Activated CD8-positive, alpha-beta T cell treated with anti-CD3 and anti-CD28 coated beads for 36 hours (primary cell): ENCODE measurements around the gene KCNA10. TPM values are rescaled to one million over a fixed set of nuclear protein-coding genes. Genes with fewer than 3 reads are reported as not detected.
A peak's percentile ranks its signal among the peaks of the same experiment; 100 is the strongest.

Experiments used
- ATAC-seq: fragments of 200-7000 bp; cut with Tn5 transposase; one replicate; pipeline ENCODE4 v1.10.0; 2021; ENCODE audit warnings: mild to moderate bottlenecking, moderate library complexity
- CTCF ChIA-PET: fragments of 350-600 bp; sonication (Branson Sonifier 250); formaldehyde crosslinking; loops from one replicate; lab custom pipeline; 2021; ENCODE audit warnings: antibody characterized with exemption; lab: Charles Lee
- POLR2A ChIA-PET: fragments of 350-600 bp; sonication (Branson Sonifier 250); formaldehyde crosslinking; loops from one replicate; lab custom pipeline; 2021; ENCODE audit warnings: antibody characterized with exemption; lab: Charles Lee
- DNase-seq: peaks from one replicate; pipeline ENCODE4 v3.0.0-alpha.2; 2020
- H3K27ac Mint-ChIP-seq: one replicate; pipeline ENCODE4 v1.8.0; 2021; ENCODE audit warnings: mild to moderate bottlenecking, mixed read lengths
- H3K27me3 Mint-ChIP-seq: one replicate; pipeline ENCODE4 v1.8.0; 2021; ENCODE audit warnings: mixed read lengths
- H3K36me3 Mint-ChIP-seq: one replicate; pipeline ENCODE4 v1.8.0; 2021; ENCODE audit warnings: low read depth, mixed read lengths
- H3K4me1 Mint-ChIP-seq: one replicate; pipeline ENCODE4 v1.8.0; 2021; ENCODE audit warnings: low read depth, mixed read lengths
- H3K4me3 Mint-ChIP-seq: one replicate; pipeline ENCODE4 v1.8.0; 2021; ENCODE audit warnings: mild to moderate bottlenecking, moderate library complexity, mixed read lengths
- H3K9me3 Mint-ChIP-seq: one replicate; pipeline ENCODE4 v1.8.0; 2021; ENCODE audit warnings: mixed read lengths
- CTCF ChIP-seq: fragments of 200-600 bp; IDR thresholded peaks from one replicate; pipeline ENCODE4 v1.8.0; 2022; ENCODE audit warnings: antibody characterized with exemption, mild to moderate bottlenecking
- intact Hi-C: fragments of 100-400 bp; cut with micrococcal nuclease; formaldehyde crosslinking; loops from one replicate; pipeline ENCODE4 v1.10.0; 2022
- total RNA-seq, 2 experiments: library from RNA; stranded (reverse); gene quantifications; one replicate each; pipeline ENCODE4 v1.2.3, GENCODE V29; 2021

Gene KCNA10
- total RNA-seq, 2 experiments from 2014 or later, result not detected

GRCh38 chr1:110529011-110529410, 10.0 kb upstream of the KCNA10 start:
- peaks cover 2% of the 10 kb centered on the region for H3K27me3 Mint-ChIP-seq
- H3K9me3 Mint-ChIP-seq, result no peaks in the 10 kb centered on the region
- no peak overlapping the region for H3K4me3 Mint-ChIP-seq
- intact Hi-C loops, result no loop called here
- TF ChIP-seq CTCF, result no peak
- ChIA-PET CTCF (interaction anchor here (0.8 to 11.2 kb wide), 2 partner anchors 85 to 253 kb away, joined by 3 to 114 read pairs; no protein-coding TSS in a partner anchor), POLR2A (no interaction called here)
- ATAC-seq (no peak), DNase-seq (no peak)
- H3K4me1 Mint-ChIP-seq, result no peaks in the 10 kb centered on the region
- H3K36me3 Mint-ChIP-seq, result no peaks in the 10 kb centered on the region
- no peak overlapping the region for H3K27ac Mint-ChIP-seq

GRCh38 chr1:110526201-110526780, 7.3 kb upstream of the KCNA10 start:
- TF ChIP-seq CTCF, result no peak
- Mint-ChIP-seq H3K4me3 (no peak overlapping the region), H3K27me3 (peaks cover 10% of the 10 kb centered on the region), H3K4me1 (no peaks in the 10 kb centered on the region), H3K9me3 (no peaks in the 10 kb centered on the region), H3K27ac (no peak overlapping the region), H3K36me3 (no peaks in the 10 kb centered on the region)
- ChIA-PET POLR2A (interaction anchor here (0.6 to 0.7 kb wide), 2 partner anchors 93 to 286 kb away, joined by 3 to 4 read pairs; no protein-coding TSS in a partner anchor), CTCF (interaction anchor here (0.8 to 11.2 kb wide), 6 partner anchors 30 to 256 kb away, joined by 3 to 114 read pairs (median 22); partner anchors contain the start of gene KCNA2)
- intact Hi-C loops, result no loop called here
- no peak for DNase-seq
- no peak for ATAC-seq

- Mint-ChIP-seq H3K36me3 (no peaks in the 10 kb centered on the region), H3K4me1 (no peaks in the 10 kb centered on the region), H3K4me3 (no peak overlapping the region), H3K9me3 (no peaks in the 10 kb centered on the region), H3K27ac (no peak overlapping the region), H3K27me3 (peaks cover 10% of the 10 kb centered on the region)
- intact Hi-C loops, result loop anchor here (2.0 kb wide), 1 partner anchor 90 kb away; no protein-coding TSS in a partner anchor
- ChIA-PET POLR2A (no interaction called here), CTCF (interaction anchor here (0.8 to 11.2 kb wide), 17 partner anchors 7 to 257 kb away, joined by 3 to 114 read pairs (median 6); partner anchors contain the start of gene KCNA2)
- DNase-seq (no peak), ATAC-seq (no peak)
- no peak for TF ChIP-seq CTCF
These were observed 6.2 kb upstream of the KCNA10 start for GRCh38 chr1:110525249-110525595.

- peak; percentile 89 for TF ChIP-seq CTCF
- H3K4me1 Mint-ChIP-seq, result no peaks in the 10 kb centered on the region
- ChIA-PET CTCF (interaction anchor here (0.7 to 11.2 kb wide), 37 partner anchors 8 to 506 kb away, joined by 3 to 114 read pairs (median 4); partner anchors contain the start of gene KCNA2), POLR2A (interaction anchor here (0.9 kb wide), 1 partner anchor 95 kb away, joined by 4 read pairs; no protein-coding TSS in a partner anchor)
- intact Hi-C loops, result loop anchor here (2.0 to 5.0 kb wide), 2 partner anchors 90 to 258 kb away; no protein-coding TSS in a partner anchor
- H3K4me3 Mint-ChIP-seq, result no peak overlapping the region
- ATAC-seq, result peak; percentile 92
- peak; percentile 69 for DNase-seq
- H3K27me3 Mint-ChIP-seq, result peaks cover 10% of the 10 kb centered on the region
- no peaks in the 10 kb centered on the region for H3K9me3 Mint-ChIP-seq
- no peaks in the 10 kb centered on the region for H3K36me3 Mint-ChIP-seq
- H3K27ac Mint-ChIP-seq, result no peak overlapping the region
These were observed 5.6 kb upstream of the KCNA10 start for GRCh38 chr1:110524311-110525248.
